ENCODE results near the gene GPD1. TPM values are rescaled to one million over a fixed set of nuclear protein-coding genes. Genes with fewer than 3 reads are reported as not detected.

GPD1 gene
- total RNA-seq, 4 donors from 2014 or later = not detected

- H3K36me3 ChIP-seq = no peaks in the 10 kb centered on the region
- H3K9me3 ChIP-seq = no peaks in the 10 kb centered on the region
- TF ChIP-seq POLR2A (IDR thresholded peaks at IDR 0.05) (no peak), CTCF (IDR thresholded peaks at IDR 0.05) (no peak)
- no peak for DNase-seq
- peak overlapping the region; percentile 84 to 92 for H3K27ac ChIP-seq
- H3K4me3 ChIP-seq = peak overlapping the region; percentile 70 to 74
- H3K27me3 ChIP-seq = no peaks in the 10 kb centered on the region
- intact Hi-C loops (cut with DNase I; ENCODE audit: low total_unique reads) = no loop called here
- peaks cover 3 to 16% of the 10 kb centered on the region in 2 donors for H3K4me1 ChIP-seq
Observed at GRCh38 chr12:50112456-50113218, 8.8 kb downstream of the GPD1 start.

GRCh38 chr12:50117057-50117622, 13.3 kb downstream of the GPD1 start:
- TF ChIP-seq POLR2A (IDR thresholded peaks at IDR 0.05) (no peak), CTCF (IDR thresholded peaks at IDR 0.05) (no peak)
- Histone ChIP-seq H3K9me3 (no peaks in the 10 kb centered on the region), H3K27me3 (no peaks in the 10 kb centered on the region), H3K36me3 (no peaks in the 10 kb centered on the region), H3K4me1 (peaks cover 3 to 10% of the 10 kb centered on the region in 2 donors), H3K4me3 (no peak overlapping the region), H3K27ac (peak overlapping the region in 1 of 2 donors; percentile 21)
- DNase-seq = no peak
- intact Hi-C loops (cut with DNase I; ENCODE audit: low total_unique reads) = no loop called here

GRCh38 chr12:50119387-50119786, 15.6 kb downstream of the GPD1 start:
- TF ChIP-seq POLR2A (IDR thresholded peaks at IDR 0.05) (no peak), CTCF (IDR thresholded peaks at IDR 0.05) (no peak)
- Histone ChIP-seq H3K4me3 (no peak overlapping the region), H3K27me3 (no peaks in the 10 kb centered on the region), H3K4me1 (peaks cover 2 to 3% of the 10 kb centered on the region in 2 donors), H3K9me3 (no peaks in the 10 kb centered on the region), H3K27ac (no peak overlapping the region), H3K36me3 (no peaks in the 10 kb centered on the region)
- intact Hi-C loops (cut with DNase I; ENCODE audit: low total_unique reads) = no loop called here
- no peak for DNase-seq

- Histone ChIP-seq H3K4me1 (peaks cover 0 to 3% of the 10 kb centered on the region in 2 donors), H3K4me3 (no peak overlapping the region), H3K27ac (no peak overlapping the region), H3K9me3 (no peaks in the 10 kb centered on the region), H3K27me3 (no peaks in the 10 kb centered on the region), H3K36me3 (no peaks in the 10 kb centered on the region)
- intact Hi-C loops (cut with DNase I; ENCODE audit: low total_unique reads) = no loop called here
- peak in 1 of 2 donors; percentile 0 for DNase-seq
- TF ChIP-seq POLR2A (IDR thresholded peaks at IDR 0.05) = no peak
- TF ChIP-seq CTCF (IDR thresholded peaks at IDR 0.05) = no peak
Observed at GRCh38 chr12:50120521-50120920, 16.7 kb downstream of the GPD1 start.

GRCh38 chr12:50120953-50121352, 17.1 kb downstream of the GPD1 start:
- Histone ChIP-seq H3K4me1 (peaks cover 0 to 3% of the 10 kb centered on the region in 2 donors), H3K9me3 (no peaks in the 10 kb centered on the region), H3K4me3 (no peak overlapping the region), H3K27me3 (no peaks in the 10 kb centered on the region), H3K27ac (no peak overlapping the region), H3K36me3 (no peaks in the 10 kb centered on the region)
- peak in 1 of 2 donors; percentile 4 for DNase-seq
- no peak for TF ChIP-seq CTCF (IDR thresholded peaks at IDR 0.05)
- no peak for TF ChIP-seq POLR2A (IDR thresholded peaks at IDR 0.05)
- intact Hi-C loops (cut with DNase I; ENCODE audit: low total_unique reads) = no loop called here
